Natural killer cell (primary cell): ENCODE data around the gene SPATS2L. TPM values are rescaled to one million over a fixed set of nuclear protein-coding genes. Genes with fewer than 3 reads are reported as not detected.

Experiments
- ATAC-seq, 3 donors: fragments of 150-1000 bp in 2 of 3; fragments of 200-7000 bp in 1 of 3; cut with Tn5 transposase; 1 replicate in 1 of 3; 2 replicates in 2 of 3; pipeline ENCODE4 v1.10.0; 2021; ENCODE audit warnings: mild to moderate bottlenecking in 2 of 3, moderate library complexity in 2 of 3
- DNase-seq, 2 donors: peaks; one replicate each; pipeline versions ENCODE4 v3.0.0 to v3.0.0-alpha.2; 2013 to 2021; ENCODE audit warnings: mixed read lengths in 1 of 2
- H3K27ac ChIP-seq: one replicate; pipeline ENCODE4 v1.5.1; 2013; ENCODE audit warnings: mild to moderate bottlenecking, low read length
- H3K27me3 ChIP-seq: one replicate; pipeline ENCODE4 v1.6.1; 2013; ENCODE audit warnings: low read length; ENCODE audit not compliant: control insufficient read depth, insufficient read depth
- H3K36me3 ChIP-seq: one replicate; pipeline ENCODE4 v1.6.1; 2013; ENCODE audit warnings: low read length; ENCODE audit not compliant: control insufficient read depth, insufficient read depth
- H3K4me1 ChIP-seq: one replicate; pipeline ENCODE4 v1.6.1; 2013; ENCODE audit warnings: low read length; ENCODE audit not compliant: control insufficient read depth, insufficient read depth
- H3K4me3 ChIP-seq: one replicate; pipeline ENCODE4 v1.5.1; 2013; ENCODE audit warnings: low read length
- H3K9me3 ChIP-seq: one replicate; pipeline ENCODE4 v1.6.1; 2013; ENCODE audit warnings: low read length; ENCODE audit not compliant: control insufficient read depth, insufficient read depth
- H3K27ac Mint-ChIP-seq, 2 donors: one replicate each; pipeline ENCODE4 v1.8.0; 2022; ENCODE audit warnings: mild to moderate bottlenecking in 2 of 2, mixed read lengths in 2 of 2, moderate library complexity in 1 of 2
- H3K27me3 Mint-ChIP-seq, 2 donors: one replicate each; pipeline ENCODE4 v1.8.0; 2022; ENCODE audit warnings: low read depth in 2 of 2, mixed read lengths in 2 of 2
- H3K36me3 Mint-ChIP-seq: one replicate; pipeline ENCODE4 v1.8.0; 2022; ENCODE audit warnings: mixed read lengths
- H3K4me1 Mint-ChIP-seq, 2 donors: one replicate each; pipeline ENCODE4 v1.8.0; 2022; ENCODE audit warnings: mixed read lengths in 2 of 2
- H3K4me3 Mint-ChIP-seq: one replicate; pipeline ENCODE4 v1.8.0; 2022; ENCODE audit warnings: mild to moderate bottlenecking, moderate library complexity, mixed read lengths
- H3K9me3 Mint-ChIP-seq, 2 donors: one replicate each; pipeline ENCODE4 v1.8.0; 2022; ENCODE audit warnings: mixed read lengths in 2 of 2
- WGBS: methylation state at CpG from one replicate; pipeline ENCODE4 v1.1.7; 2013; ENCODE audit warnings: missing lambda C conversion rate; ENCODE audit not compliant: insufficient coverage; 5-methylcytosine and 5-hydroxymethylcytosine counted together
- intact Hi-C: fragments of 100-400 bp; cut with micrococcal nuclease; formaldehyde crosslinking; loops from one replicate; pipeline ENCODE4 v1.14.2; 2022
- total RNA-seq, 4 donors: library from RNA; stranded (reverse); fragments of 120-200 nt in 1 of 4; gene quantifications; one replicate each; pipeline versions ENCODE4 v1.2.3 to v1.2.4, GENCODE V29; 2013 to 2022
- TF ChIP-seq, protein P1 (sequence below): fragments of 200-600 bp; IDR thresholded peaks from one replicate; pipeline ENCODE4 v1.8.0; 2022; ENCODE audit warnings: antibody characterized with exemption

SPATS2L gene
- total RNA-seq, 3 donors from 2014 or later (not counting 1 experiment from before 2014, with no cell fraction given), result 3.8 to 10.9 (median 4.4) TPM

DNA sequence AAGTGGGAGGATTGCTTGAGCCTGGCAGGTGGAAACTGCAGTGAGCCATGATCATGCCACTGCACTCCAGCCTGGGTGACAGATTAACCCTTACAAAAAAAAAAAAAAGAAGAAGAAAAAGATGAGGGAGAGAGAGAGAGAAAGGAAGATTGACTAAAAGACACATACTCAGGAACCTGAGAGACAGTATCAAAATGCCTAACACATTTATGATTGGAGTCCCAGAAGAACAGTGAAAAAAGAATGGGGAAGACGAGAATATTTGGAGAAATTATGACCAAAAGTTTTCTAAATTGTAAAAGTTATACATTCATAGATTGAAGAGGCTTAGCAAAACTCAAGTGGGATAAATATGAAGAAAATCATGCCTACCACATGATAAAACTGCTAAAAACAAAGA is 19.9 kb upstream of the SPATS2L start:
- peaks cover 39 to 69% of the 10 kb centered on the region in 2 donors for H3K27me3 Mint-ChIP-seq

DNA sequence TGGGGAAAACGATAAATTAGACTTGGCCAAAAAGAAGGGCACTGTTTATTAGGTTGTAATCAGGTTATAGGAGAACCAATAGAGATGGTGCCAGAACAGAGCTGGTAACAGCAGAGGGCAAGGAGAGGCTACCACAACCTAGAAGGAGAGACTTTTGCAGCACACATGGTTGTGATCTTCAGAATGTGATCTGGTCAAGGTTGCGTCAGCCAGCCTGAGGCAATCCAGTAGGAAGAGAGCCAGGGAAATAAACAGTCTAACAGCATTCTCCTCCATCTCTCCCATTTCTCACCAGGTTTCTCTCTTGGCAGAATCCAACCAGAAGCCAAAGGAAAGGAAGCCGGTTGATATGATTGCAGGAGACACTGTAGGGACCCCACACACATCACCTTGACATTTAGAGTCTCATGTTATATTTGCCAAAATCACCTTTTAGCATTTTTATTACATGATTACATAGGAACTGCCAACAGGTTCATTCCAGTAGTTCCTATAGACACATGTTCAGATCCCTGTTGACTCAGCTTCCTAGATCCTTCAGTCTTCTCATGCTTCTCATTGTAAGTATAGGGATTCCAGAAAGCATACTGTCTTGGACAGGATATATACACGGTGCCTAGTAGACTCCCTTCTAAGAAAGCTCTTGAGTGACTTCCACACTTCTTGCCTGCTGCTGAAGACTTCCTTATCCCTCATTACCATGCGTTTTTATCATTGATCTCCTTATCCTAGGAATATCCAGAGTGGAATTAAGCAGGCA is 17.6 kb upstream of the SPATS2L start:
- Mint-ChIP-seq H3K27ac (no peak overlapping the region), H3K4me3 (no peak overlapping the region), H3K27me3 (peaks cover 31 to 50% of the 10 kb centered on the region in 2 donors), H3K4me1 (no peaks in the 10 kb centered on the region), H3K36me3 (no peaks in the 10 kb centered on the region), H3K9me3 (no peaks in the 10 kb centered on the region)
- Histone ChIP-seq H3K9me3 (no peaks in the 10 kb centered on the region), H3K27ac (no peak overlapping the region), H3K36me3 (no peaks in the 10 kb centered on the region), H3K4me1 (no peaks in the 10 kb centered on the region), H3K27me3 (peaks cover 2% of the 10 kb centered on the region), H3K4me3 (no peak overlapping the region)
- ATAC-seq (no peak), DNase-seq (no peak)
- intact Hi-C loops, result no loop called here
- 83% methylated on average over 5 of the region's 5 CpGs for WGBS
- TF ChIP-seq, protein P1, sequence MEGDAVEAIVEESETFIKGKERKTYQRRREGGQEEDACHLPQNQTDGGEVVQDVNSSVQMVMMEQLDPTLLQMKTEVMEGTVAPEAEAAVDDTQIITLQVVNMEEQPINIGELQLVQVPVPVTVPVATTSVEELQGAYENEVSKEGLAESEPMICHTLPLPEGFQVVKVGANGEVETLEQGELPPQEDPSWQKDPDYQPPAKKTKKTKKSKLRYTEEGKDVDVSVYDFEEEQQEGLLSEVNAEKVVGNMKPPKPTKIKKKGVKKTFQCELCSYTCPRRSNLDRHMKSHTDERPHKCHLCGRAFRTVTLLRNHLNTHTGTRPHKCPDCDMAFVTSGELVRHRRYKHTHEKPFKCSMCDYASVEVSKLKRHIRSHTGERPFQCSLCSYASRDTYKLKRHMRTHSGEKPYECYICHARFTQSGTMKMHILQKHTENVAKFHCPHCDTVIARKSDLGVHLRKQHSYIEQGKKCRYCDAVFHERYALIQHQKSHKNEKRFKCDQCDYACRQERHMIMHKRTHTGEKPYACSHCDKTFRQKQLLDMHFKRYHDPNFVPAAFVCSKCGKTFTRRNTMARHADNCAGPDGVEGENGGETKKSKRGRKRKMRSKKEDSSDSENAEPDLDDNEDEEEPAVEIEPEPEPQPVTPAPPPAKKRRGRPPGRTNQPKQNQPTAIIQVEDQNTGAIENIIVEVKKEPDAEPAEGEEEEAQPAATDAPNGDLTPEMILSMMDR, result no peak

More for the DNA sequence above, 19.9 kb upstream of the SPATS2L start:
- Mint-ChIP-seq H3K9me3 (no peaks in the 10 kb centered on the region), H3K4me1 (no peaks in the 10 kb centered on the region), H3K4me3 (no peak overlapping the region), H3K27ac (no peak overlapping the region), H3K36me3 (no peaks in the 10 kb centered on the region)
- H3K4me1 ChIP-seq, result no peaks in the 10 kb centered on the region
- H3K27ac ChIP-seq, result no peak overlapping the region
- ATAC-seq, result no peak
- no peak overlapping the region for H3K4me3 ChIP-seq
- peaks cover 2% of the 10 kb centered on the region for H3K27me3 ChIP-seq
- no peaks in the 10 kb centered on the region for H3K36me3 ChIP-seq
- TF ChIP-seq, protein P1, result no peak
- no peak for DNase-seq
- intact Hi-C loops, result no loop called here
- no peaks in the 10 kb centered on the region for H3K9me3 ChIP-seq
- WGBS, result 100% methylated on average over 1 of the region's 1 CpG

DNA sequence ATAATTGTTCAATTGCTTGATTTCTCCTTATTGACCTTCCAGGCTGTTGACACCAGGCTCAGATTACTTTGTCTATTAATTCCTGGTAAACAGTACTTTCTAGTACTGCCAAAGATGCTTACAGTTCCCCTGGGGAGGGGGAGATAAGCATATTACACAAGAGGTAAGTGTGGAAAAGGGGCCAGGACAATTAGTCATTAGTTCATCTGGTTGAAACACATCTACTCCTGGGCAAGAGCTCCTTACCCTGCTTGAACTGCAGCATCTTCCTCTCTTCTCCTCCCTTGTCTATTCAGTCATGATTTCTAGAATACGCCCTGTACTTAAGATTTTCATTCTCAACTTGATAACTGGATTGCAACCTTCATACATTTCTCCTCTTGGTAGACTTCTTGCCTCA is 10.4 kb upstream of the SPATS2L start:
- DNase-seq (no peak), ATAC-seq (no peak)
- Histone ChIP-seq H3K4me1 (no peaks in the 10 kb centered on the region), H3K27ac (no peak overlapping the region), H3K4me3 (no peak overlapping the region), H3K36me3 (no peaks in the 10 kb centered on the region), H3K27me3 (no peaks in the 10 kb centered on the region), H3K9me3 (no peaks in the 10 kb centered on the region)
- Mint-ChIP-seq H3K9me3 (no peaks in the 10 kb centered on the region), H3K36me3 (no peaks in the 10 kb centered on the region), H3K27ac (no peak overlapping the region), H3K27me3 (peaks cover 0 to 13% of the 10 kb centered on the region in 2 donors), H3K4me3 (no peak overlapping the region), H3K4me1 (no peaks in the 10 kb centered on the region)
- TF ChIP-seq, protein P1, result no peak
- intact Hi-C loops, result no loop called here
- WGBS, result 91% methylated on average over 1 of the region's 1 CpG

DNA sequence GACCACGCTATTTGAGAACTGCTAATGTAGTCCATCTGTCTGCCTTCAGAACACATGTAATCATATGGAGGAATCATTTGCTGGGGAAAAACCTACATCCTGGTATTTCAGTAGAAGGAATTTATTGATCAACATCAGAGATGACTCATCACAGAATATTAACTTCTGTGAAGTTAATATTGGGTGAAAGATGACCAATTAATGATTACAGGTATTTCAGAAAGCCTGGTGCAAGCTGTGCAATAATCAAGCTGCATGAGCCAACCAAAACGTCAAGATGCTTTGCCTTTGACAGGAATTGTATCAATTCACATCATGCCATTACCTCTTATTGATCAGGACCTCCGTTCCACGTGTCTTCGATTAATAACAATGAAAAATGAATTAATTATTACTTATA is 9.4 kb upstream of the SPATS2L start:
- no peak overlapping the region for H3K4me3 ChIP-seq
- H3K4me1 ChIP-seq, result no peaks in the 10 kb centered on the region
- no peaks in the 10 kb centered on the region for H3K36me3 ChIP-seq
- Mint-ChIP-seq H3K4me3 (no peak overlapping the region), H3K36me3 (no peaks in the 10 kb centered on the region), H3K27me3 (peaks cover 9 to 13% of the 10 kb centered on the region in 2 donors), H3K27ac (no peak overlapping the region), H3K4me1 (no peaks in the 10 kb centered on the region), H3K9me3 (no peaks in the 10 kb centered on the region)
- no peak for ATAC-seq
- intact Hi-C loops, result no loop called here
- H3K27ac ChIP-seq, result no peak overlapping the region
- H3K9me3 ChIP-seq, result no peaks in the 10 kb centered on the region
- DNase-seq, result no peak
- TF ChIP-seq, protein P1, result no peak
- 50% methylated on average over 1 of the region's 5 CpGs for WGBS
- no peaks in the 10 kb centered on the region for H3K27me3 ChIP-seq
